GM12878 (cell line): ENCODE results near the gene BCAN.

Source experiments
- ATF2 ChIP-seq: IDR thresholded peaks from 2 replicates; pipeline ENCODE4 v1.6.1; 2012; ENCODE audit warnings: low read length, inconsistent platforms
- CBX5 ChIP-seq: sonication (generic); IDR thresholded peaks from 2 replicates; pipeline ENCODE4 v1.6.1; 2016; ENCODE audit warnings: low read depth, moderate library complexity, mild to moderate bottlenecking, inconsistent platforms
- CHD1 ChIP-seq: IDR thresholded peaks from 2 replicates; pipeline ENCODE4 v1.6.1; 2012; ENCODE audit warnings: low read depth, low read length, improper control_type of control experiment
- EZH2 ChIP-seq: IDR thresholded peaks from 2 replicates; pipeline ENCODE4 v1.6.1; 2012; ENCODE audit warnings: low read depth, mild to moderate bottlenecking, control low read depth, inconsistent platforms, low read length, borderline replicate concordance; ENCODE audit not compliant: control insufficient read depth
- FOXM1 ChIP-seq: IDR thresholded peaks from 2 replicates; pipeline ENCODE4 v1.6.1; 2012; ENCODE audit warnings: low read depth, mild to moderate bottlenecking, inconsistent platforms, low read length, moderate library complexity
- HCFC1 ChIP-seq: fragments of 150-350 bp; IDR thresholded peaks from 2 replicates; pipeline ENCODE4 v1.6.1; 2014; ENCODE audit warnings: low read length
- POLR2AphosphoS2 ChIP-seq: IDR thresholded peaks from 2 replicates; pipeline ENCODE4 v1.6.1; 2011; ENCODE audit warnings: low read depth, mild to moderate bottlenecking, low read length, improper control_type of control experiment, moderate library complexity
- ZNF24 ChIP-seq: fragments of 450-650 bp; IDR thresholded peaks from 2 replicates; pipeline ENCODE4 v1.6.1; 2017; ENCODE audit warnings: antibody characterized with exemption, mild to moderate bottlenecking
- TF ChIP-seq, protein P1 (sequence below): IDR thresholded peaks from 2 replicates; pipeline ENCODE4 v1.6.1; 2012; ENCODE audit warnings: low read depth, low read length, improper control_type of control experiment

DNA sequence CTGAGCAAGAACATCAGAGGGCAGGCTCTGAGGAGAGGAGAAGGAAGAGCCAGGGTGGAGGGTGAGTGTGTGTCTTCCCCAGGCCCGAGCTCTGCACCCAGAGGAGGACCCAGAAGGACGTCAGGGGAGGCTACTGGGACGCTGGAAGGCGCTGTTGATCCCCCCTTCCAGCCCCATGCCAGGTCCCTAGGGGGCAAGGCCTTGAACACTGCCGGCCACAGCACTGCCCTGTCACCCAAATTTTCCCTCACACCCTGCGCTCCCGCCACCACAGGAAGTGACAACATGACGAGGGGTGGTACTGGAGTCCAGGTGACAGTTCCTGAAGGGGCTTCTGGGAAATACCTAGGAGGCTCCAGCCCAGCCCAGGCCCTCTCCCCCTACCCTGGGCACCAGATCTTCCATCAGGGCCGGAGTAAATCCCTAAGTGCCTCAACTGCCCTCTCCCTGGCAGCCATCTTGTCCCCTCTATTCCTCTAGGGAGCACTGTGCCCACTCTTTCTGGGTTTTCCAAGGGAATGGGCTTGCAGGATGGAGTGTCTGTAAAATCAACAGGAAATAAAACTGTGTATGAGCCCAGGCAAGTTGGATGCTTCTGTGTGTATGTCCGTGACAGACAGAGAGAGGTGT is 17.1 kb downstream of the BCAN start:
- TF ChIP-seq CBX5 (no peak), HCFC1 (no peak), FOXM1 (no peak), CHD1 (no peak), ZNF24 (no peak), POLR2AphosphoS2 (no peak), ATF2 (no peak), EZH2 (no peak)
- TF ChIP-seq, protein P1, sequence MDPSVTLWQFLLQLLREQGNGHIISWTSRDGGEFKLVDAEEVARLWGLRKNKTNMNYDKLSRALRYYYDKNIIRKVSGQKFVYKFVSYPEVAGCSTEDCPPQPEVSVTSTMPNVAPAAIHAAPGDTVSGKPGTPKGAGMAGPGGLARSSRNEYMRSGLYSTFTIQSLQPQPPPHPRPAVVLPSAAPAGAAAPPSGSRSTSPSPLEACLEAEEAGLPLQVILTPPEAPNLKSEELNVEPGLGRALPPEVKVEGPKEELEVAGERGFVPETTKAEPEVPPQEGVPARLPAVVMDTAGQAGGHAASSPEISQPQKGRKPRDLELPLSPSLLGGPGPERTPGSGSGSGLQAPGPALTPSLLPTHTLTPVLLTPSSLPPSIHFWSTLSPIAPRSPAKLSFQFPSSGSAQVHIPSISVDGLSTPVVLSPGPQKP = no peak
